Measurements from ENCODE around the gene GRK3. TPM values are rescaled to one million over a fixed set of nuclear protein-coding genes. Genes with fewer than 3 reads are reported as not detected.
A peak's percentile ranks its signal among the peaks of the same experiment; 100 is the strongest.

The GRK3 gene
- total and polyA plus RNA-seq, 10 of the 15 experiments (the other 5 are each of a cell fraction or from before 2014, with no cell fraction given): 3.1 to 35.1 (median 14.7) TPM

GRCh38 chr22:25567251-25567675, 2.8 kb downstream of the GRK3 start:
- CTCF ChIA-PET: interaction anchor here (0.7 to 8.6 kb wide), 26 partner anchors 9 to 212 kb away, joined by 3 to 89 read pairs (median 4); no protein-coding TSS in a partner anchor
- WGBS (ENCODE audit: insufficient coverage, insufficient replicate concordance, low lambda C conversion rate, missing lambda C conversion rate): 0% methylated on average over 1 of the region's 1 CpG
- peak overlapping the region; percentile 75 for H3K27ac ChIP-seq (ENCODE audit: control insufficient read depth, insufficient read depth)
- no peaks in the 10 kb centered on the region for H3K9me3 ChIP-seq (replicated peaks; ENCODE audit: control insufficient read depth, insufficient read depth, low read length)
- FAIRE-seq (no peak), DNase-seq (ENCODE audit: low read depth, low spot score) (no peak), ATAC-seq (peak; percentile 29)
- no TSS peak for BruUV-seq (replicated peaks)
- H3K9ac ChIP-seq (ENCODE audit: control insufficient read depth, insufficient read depth, low read length): peak overlapping the region; percentile 81; the same call in 1 of the 2 replicates
- in situ Hi-C loops (cut with MboI) (no loop called here), intact Hi-C loops (cut with micrococcal nuclease; ENCODE audit: unreplicated experiment) (no loop called here)
- no peaks in the 10 kb centered on the region for H4K20me1 ChIP-seq (ENCODE audit: control insufficient read depth, insufficient read depth)
- SMC1A ChIA-PET (ENCODE audit: uncharacterized antibody, unreplicated experiment): interaction anchor here (0.7 to 12.1 kb wide), 28 partner anchors 8 to 763 kb away, joined by 3 to 170 read pairs (median 6); no protein-coding TSS in a partner anchor
- H3K79me2 ChIP-seq (ENCODE audit: control insufficient read depth, insufficient read depth, low read length): peaks cover 67% of the 10 kb centered on the region
- peak overlapping the region; percentile 69 for H3K4me2 ChIP-seq (ENCODE audit: control insufficient read depth, insufficient read depth)
- peak overlapping the region; percentile 21; the same call in 1 of the 2 replicates for H2AFZ ChIP-seq (ENCODE audit: control insufficient read depth, low read depth, low read length)
- RAD21 ChIA-PET (ENCODE audit: unreplicated experiment): interaction anchor here (0.7 to 14.7 kb wide), 25 partner anchors 10 to 205 kb away, joined by 3 to 202 read pairs (median 4); no protein-coding TSS in a partner anchor
- POLR2A ChIA-PET: interaction anchor here (0.6 to 1.2 kb wide), 2 partner anchors 24 to 911 kb away, joined by 3 to 4 read pairs; no protein-coding TSS in a partner anchor
- no peaks in the 10 kb centered on the region for H3K27me3 ChIP-seq (replicated peaks in 1 of 2; ENCODE audit: control insufficient read depth in 2 of 2, insufficient read depth in 2 of 2, low read length in 1 of 2)
- peaks cover 24% of the 10 kb centered on the region for H3K4me1 ChIP-seq (ENCODE audit: control insufficient read depth, insufficient read depth, low read length)
- no peaks in the 10 kb centered on the region for H3K36me3 ChIP-seq (ENCODE audit: control insufficient read depth in 2 of 2, insufficient read depth in 2 of 2, low read length in 1 of 2)
- peak overlapping the region; percentile 94 for H3K4me3 ChIP-seq
- TF ChIP-seq CHD2 (IDR thresholded peaks at IDR 0.05; ENCODE audit: borderline replicate concordance, low read depth, low read length): 0 out of 2 replicates have a peak, but pooled peaks have one; percentile 40
- peak; percentile 21 for TF ChIP-seq SKIL (IDR thresholded peaks at IDR 0.05; ENCODE audit: low read depth, poor library complexity, severe bottlenecking)
- TF ChIP-seq CTCF (IDR thresholded peaks at IDR 0.05 in 2 of 3, conservative IDR thresholded peaks at IDR 0.05 in 1 of 3; ENCODE audit: control insufficient read depth in 2 of 3, extremely low read depth in 1 of 3, insufficient read depth in 1 of 3, low read depth in 3 of 3, low read length in 3 of 3): peak; percentile 18 to 49 (median 29); a peak in 4 of 6 replicates
- peak; percentile 82 for TF ChIP-seq ATF7 (IDR thresholded peaks at IDR 0.05; ENCODE audit: low read depth)
- peak; percentile 22 for TF ChIP-seq CUX1 (IDR thresholded peaks at IDR 0.05; ENCODE audit: insufficient replicate concordance, low read depth, low read length)
- TF ChIP-seq BCL11A (IDR thresholded peaks at IDR 0.05; ENCODE audit: low read depth, low read length): peak; percentile 21; the same call in 1 of the 2 replicates
- no peak for TF ChIP-seq CHD1 (IDR thresholded peaks at IDR 0.05; ENCODE audit: low read depth, low read length)
- no peak for TF ChIP-seq ATF2 (IDR thresholded peaks at IDR 0.05; ENCODE audit: low read length)
- peak; percentile 84 for TF ChIP-seq NR2F1 (conservative IDR thresholded peaks at IDR 0.05)
- no peak for TF ChIP-seq E2F4 (IDR thresholded peaks at IDR 0.05; ENCODE audit: low read depth, low read length)

Measured in GM12878 (cell line).